ENCODE results near the gene TTBK2. TPM values are rescaled to one million over a fixed set of nuclear protein-coding genes. Genes with fewer than 3 reads are reported as not detected.

The TTBK2 gene
- total RNA-seq, 1 experiment from 2014 or later: 18.6 TPM

DNA sequence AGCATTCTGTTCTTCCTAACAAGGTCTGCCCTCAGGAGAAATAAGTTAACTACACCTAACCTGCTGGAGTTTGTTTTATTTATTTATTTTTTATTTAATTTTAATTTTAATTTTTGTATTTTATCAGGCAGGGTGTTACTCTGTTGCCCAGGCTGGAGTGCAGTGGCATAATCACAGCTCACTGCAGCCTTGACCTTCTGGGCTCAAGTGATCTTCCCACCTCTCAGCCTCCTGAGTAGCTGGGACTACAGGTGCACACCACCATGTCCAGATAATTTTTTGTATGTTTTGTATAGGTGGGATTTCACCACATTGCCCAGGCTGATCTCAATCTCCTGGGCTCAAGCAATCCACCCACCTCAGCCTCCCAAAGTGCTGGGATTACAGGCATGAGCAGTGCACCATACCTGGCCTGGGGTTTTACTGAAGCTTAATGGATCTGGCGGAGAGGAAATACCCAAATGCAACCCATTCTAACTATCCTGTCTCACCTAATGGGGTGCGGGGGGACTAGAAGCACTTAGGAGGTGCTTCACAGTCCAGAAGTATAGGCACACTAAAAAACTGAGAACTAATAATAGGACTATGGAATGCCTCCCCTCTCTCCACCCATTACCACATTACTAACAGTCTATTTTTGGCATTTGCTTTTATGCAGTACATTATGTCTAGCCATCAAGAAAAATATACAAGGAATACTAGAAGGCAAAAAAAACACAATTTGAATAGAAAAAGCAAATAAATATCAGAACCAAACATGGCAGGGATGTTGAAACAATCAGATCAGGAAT, 61.4 kb downstream of the TTBK2 start (continued):
- TF ChIP-seq NR1H2 (CRISPR knock-in tag; IDR thresholded peaks at IDR 0.05) (no peak), OVOL2 (CRISPR knock-in tag; IDR thresholded peaks at IDR 0.05; ENCODE audit: borderline replicate concordance) (no peak)

DNA sequence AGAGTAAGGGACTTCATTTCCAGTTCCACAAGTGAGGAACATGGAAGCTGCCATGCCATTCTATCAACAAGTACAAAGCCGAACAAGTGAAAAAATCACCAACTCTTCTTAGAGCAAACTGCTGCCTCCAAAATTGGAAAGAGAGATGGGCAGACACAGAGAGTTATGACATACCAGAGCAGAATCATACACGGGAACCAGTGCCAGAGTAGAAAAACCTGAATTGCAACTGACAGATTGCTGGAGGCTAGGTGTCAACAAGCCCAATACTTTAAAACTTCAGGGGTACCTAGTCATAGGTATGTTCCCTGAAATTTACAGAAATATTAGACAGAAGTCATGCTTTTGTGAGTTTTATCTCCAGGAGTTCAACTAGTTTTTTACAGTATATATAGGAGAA, 62.0 kb downstream of the TTBK2 start:
- H3K27ac Mint-ChIP-seq: no peak overlapping the region
- H3K4me3 Mint-ChIP-seq: no peak overlapping the region
- DNase-seq (ENCODE audit: low spot score) (no peak), ATAC-seq (no peak)
- H3K4me1 Mint-ChIP-seq: no peaks in the 10 kb centered on the region
- POLR2A ChIA-PET: interaction anchor here (0.7 kb wide), 1 partner anchor 34 kb away, joined by 5 read pairs; no protein-coding TSS in a partner anchor
- peaks cover 11% of the 10 kb centered on the region for H3K36me3 Mint-ChIP-seq
- CTCF ChIA-PET: no interaction called here
- H3K9me3 Mint-ChIP-seq: peaks cover 7% of the 10 kb centered on the region
- TF ChIP-seq, protein P1, sequence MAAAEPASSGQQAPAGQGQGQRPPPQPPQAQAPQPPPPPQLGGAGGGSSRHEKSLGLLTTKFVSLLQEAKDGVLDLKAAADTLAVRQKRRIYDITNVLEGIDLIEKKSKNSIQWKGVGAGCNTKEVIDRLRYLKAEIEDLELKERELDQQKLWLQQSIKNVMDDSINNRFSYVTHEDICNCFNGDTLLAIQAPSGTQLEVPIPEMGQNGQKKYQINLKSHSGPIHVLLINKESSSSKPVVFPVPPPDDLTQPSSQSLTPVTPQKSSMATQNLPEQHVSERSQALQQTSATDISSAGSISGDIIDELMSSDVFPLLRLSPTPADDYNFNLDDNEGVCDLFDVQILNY (CRISPR knock-in tag; IDR thresholded peaks at IDR 0.05): no peak
- TF ChIP-seq TCF7 (CRISPR knock-in tag; IDR thresholded peaks at IDR 0.05; ENCODE audit: low read depth) (no peak), TEAD4 (CRISPR knock-in tag; IDR thresholded peaks at IDR 0.05) (no peak), ZNF671 (CRISPR knock-in tag; IDR thresholded peaks at IDR 0.05) (no peak), USF2 (CRISPR knock-in tag; IDR thresholded peaks at IDR 0.05) (no peak), PRRX2 (CRISPR knock-in tag; IDR thresholded peaks at IDR 0.05) (no peak), NR3C1 (CRISPR knock-in tag; conservative IDR thresholded peaks at IDR 0.05; ENCODE audit: low read depth) (no peak), GRHL2 (CRISPR knock-in tag; IDR thresholded peaks at IDR 0.05; ENCODE audit: insufficient replicate concordance, severe bottlenecking) (no peak), CREM (CRISPR knock-in tag; IDR thresholded peaks at IDR 0.05) (no peak), SMAD3 (CRISPR knock-in tag; IDR thresholded peaks at IDR 0.05; ENCODE audit: borderline replicate concordance) (no peak), ZMAT4 (CRISPR knock-in tag; IDR thresholded peaks at IDR 0.05) (no peak), MYBL2 (CRISPR knock-in tag; IDR thresholded peaks at IDR 0.05) (no peak), CTCF (IDR thresholded peaks at IDR 0.05) (no peak)
- TF ChIP-seq, protein P2, sequence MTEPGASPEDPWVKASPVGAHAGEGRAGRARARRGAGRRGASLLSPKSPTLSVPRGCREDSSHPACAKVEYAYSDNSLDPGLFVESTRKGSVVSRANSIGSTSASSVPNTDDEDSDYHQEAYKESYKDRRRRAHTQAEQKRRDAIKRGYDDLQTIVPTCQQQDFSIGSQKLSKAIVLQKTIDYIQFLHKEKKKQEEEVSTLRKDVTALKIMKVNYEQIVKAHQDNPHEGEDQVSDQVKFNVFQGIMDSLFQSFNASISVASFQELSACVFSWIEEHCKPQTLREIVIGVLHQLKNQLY (CRISPR knock-in tag; IDR thresholded peaks at IDR 0.05): no peak
- TF ChIP-seq, protein P3, sequence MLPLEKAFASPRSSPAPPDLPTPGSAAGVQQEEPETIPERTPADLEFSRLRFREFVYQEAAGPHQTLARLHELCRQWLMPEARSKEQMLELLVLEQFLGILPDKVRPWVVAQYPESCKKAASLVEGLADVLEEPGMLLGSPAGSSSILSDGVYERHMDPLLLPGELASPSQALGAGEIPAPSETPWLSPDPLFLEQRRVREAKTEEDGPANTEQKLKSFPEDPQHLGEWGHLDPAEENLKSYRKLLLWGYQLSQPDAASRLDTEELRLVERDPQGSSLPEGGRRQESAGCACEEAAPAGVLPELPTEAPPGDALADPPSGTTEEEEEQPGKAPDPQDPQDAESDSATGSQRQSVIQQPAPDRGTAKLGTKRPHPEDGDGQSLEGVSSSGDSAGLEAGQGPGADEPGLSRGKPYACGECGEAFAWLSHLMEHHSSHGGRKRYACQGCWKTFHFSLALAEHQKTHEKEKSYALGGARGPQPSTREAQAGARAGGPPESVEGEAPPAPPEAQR (CRISPR knock-in tag; IDR thresholded peaks at IDR 0.05): no peak
- TF ChIP-seq, protein P4, sequence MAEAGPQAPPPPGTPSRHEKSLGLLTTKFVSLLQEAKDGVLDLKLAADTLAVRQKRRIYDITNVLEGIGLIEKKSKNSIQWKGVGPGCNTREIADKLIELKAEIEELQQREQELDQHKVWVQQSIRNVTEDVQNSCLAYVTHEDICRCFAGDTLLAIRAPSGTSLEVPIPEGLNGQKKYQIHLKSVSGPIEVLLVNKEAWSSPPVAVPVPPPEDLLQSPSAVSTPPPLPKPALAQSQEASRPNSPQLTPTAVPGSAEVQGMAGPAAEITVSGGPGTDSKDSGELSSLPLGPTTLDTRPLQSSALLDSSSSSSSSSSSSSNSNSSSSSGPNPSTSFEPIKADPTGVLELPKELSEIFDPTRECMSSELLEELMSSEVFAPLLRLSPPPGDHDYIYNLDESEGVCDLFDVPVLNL (CRISPR knock-in tag; IDR thresholded peaks at IDR 0.05; ENCODE audit: borderline replicate concordance, low read depth): no peak
- no peaks in the 10 kb centered on the region for H3K27me3 Mint-ChIP-seq (ENCODE audit: low read depth)

All from WTC11 (cell line).